Measurements from ENCODE around the gene FHIT.

GRCh38 chr3:60579734-60580133 lies 671.5 kb downstream of the FHIT start:
- TF ChIP-seq POLR2A (IDR thresholded peaks at IDR 0.05; ENCODE audit: low read length), result no peak
- no peak for TF ChIP-seq GATA1 (IDR thresholded peaks at IDR 0.05; ENCODE audit: low read depth, low read length)

All from erythroblast (primary cell).